ENCODE measurements around the gene HOXB7.

GRCh38 chr17:48632579-48633265 lies 21.9 kb upstream of the HOXB7 start:
- TF ChIP-seq POLR2A (IDR thresholded peaks at IDR 0.05) (no peak), CTCF (IDR thresholded peaks at IDR 0.05) (no peak)

All from Peyer's patch (tissue), 4 donors.